Fibroblast of lung (primary cell): ENCODE data around the gene PALLD. TPM values are rescaled to one million over a fixed set of nuclear protein-coding genes. Genes with fewer than 3 reads are reported as not detected.

Experiments
- DNase-seq, 2 donors: peaks; one replicate each; pipeline versions ENCODE4 v3.0.0 to v3.0.0-alpha.2; 2010; ENCODE audit warnings: low read depth in 2 of 2
- H2AFZ ChIP-seq: 2 replicates; pipeline ENCODE4 v1.5.1; 2012; ENCODE audit warnings: low read length, control low read depth, inconsistent platforms
- H3K27ac ChIP-seq: 2 replicates; pipeline ENCODE4 v1.5.1; 2011; ENCODE audit warnings: low read length, control low read depth; ENCODE audit not compliant: insufficient read depth
- H3K27me3 ChIP-seq: 2 replicates; pipeline ENCODE4 v1.5.1; 2011; ENCODE audit warnings: mild to moderate bottlenecking, low read length; ENCODE audit not compliant: control insufficient read depth, insufficient read depth
- H3K36me3 ChIP-seq: 2 replicates; pipeline ENCODE4 v1.5.1; 2011; ENCODE audit warnings: low read length; ENCODE audit not compliant: control insufficient read depth, insufficient read depth
- H3K4me1 ChIP-seq: 2 replicates; pipeline ENCODE4 v1.5.1; 2011; ENCODE audit warnings: low read length; ENCODE audit not compliant: control insufficient read depth, insufficient read depth; ENCODE audit errors: extremely low read depth
- H3K4me2 ChIP-seq: 2 replicates; pipeline ENCODE4 v1.5.1; 2011; ENCODE audit warnings: low read length, control low read depth; ENCODE audit not compliant: insufficient read depth; ENCODE audit errors: extremely low read depth
- H3K4me3 ChIP-seq, 4 experiments: fragments of 200-600 bp in 1 of 4; sonication (generic) in 1 of 4; replicated peaks in 1 of 4; 2 replicates each; pipeline ENCODE4 v1.5.1; 2011 to 2016; ENCODE audit warnings: low read length in 4 of 4, low read depth in 3 of 4, mild to moderate bottlenecking in 3 of 4, control low read depth in 2 of 4, inconsistent platforms in 1 of 4, mixed read lengths in 1 of 4; ENCODE audit not compliant: insufficient read depth in 1 of 4; ENCODE audit errors: control extremely low read depth in 1 of 4
- H3K79me2 ChIP-seq: 2 replicates; pipeline ENCODE4 v1.5.1; 2012; ENCODE audit warnings: mild to moderate bottlenecking, low read length, inconsistent platforms; ENCODE audit not compliant: control insufficient read depth, insufficient read depth
- H3K9ac ChIP-seq: 2 replicates; pipeline ENCODE4 v1.5.1; 2011; ENCODE audit warnings: mild to moderate bottlenecking, low read length, control low read depth; ENCODE audit not compliant: insufficient read depth
- H3K9me3 ChIP-seq: 2 replicates; pipeline ENCODE4 v1.5.1; 2012; ENCODE audit warnings: low read depth, low read length; ENCODE audit not compliant: control insufficient read depth, insufficient read depth
- H4K20me1 ChIP-seq: 2 replicates; pipeline ENCODE4 v1.5.1; 2011; ENCODE audit warnings: low read length; ENCODE audit not compliant: control insufficient read depth, insufficient read depth; ENCODE audit errors: extremely low read depth
- EZH2 ChIP-seq: IDR thresholded peaks from 2 replicates; pipeline ENCODE4 v1.5.1; 2012; ENCODE audit warnings: low read length, control low read depth, mild to moderate bottlenecking; ENCODE audit errors: missing control alignments
- polyA plus RNA-seq, 2 donors: library from polyadenylated mRNA; depleted of rRNA in 1 of 2; stranded (reverse) in 1 of 2; unstranded in 1 of 2; fragments of >200 nt; gene quantifications; 2 replicates each; pipeline ENCODE4 v1.2.1, GENCODE V29; 2011 to 2012; ENCODE audit warnings: missing spikeins in 1 of 2
- total RNA-seq: library from RNA; depleted of rRNA; stranded (reverse); fragments of >200 nt; gene quantifications from 2 replicates; pipeline ENCODE4 v1.2.1, GENCODE V29; 2014
- TF ChIP-seq, protein P1 (sequence below), 2 donors: IDR thresholded peaks in 1 of 2; conservative IDR thresholded peaks in 1 of 2; 1 replicate in 1 of 2; 2 replicates in 1 of 2; pipeline ENCODE4 v1.5.1; 2011 to 2012; ENCODE audit warnings: low read length in 2 of 2, control low read depth in 1 of 2, inconsistent platforms in 1 of 2, low read depth in 1 of 2, mild to moderate bottlenecking in 1 of 2

The PALLD gene
- total and polyA plus RNA-seq, 2 donors (not counting 1 experiment from before 2014, with no cell fraction given): 200 to 205 TPM

- Histone ChIP-seq H3K36me3 (no peaks in the 10 kb centered on the region), H3K27me3 (no peaks in the 10 kb centered on the region), H3K9ac (no peak overlapping the region), H2AFZ (no peak overlapping the region), H4K20me1 (no peaks in the 10 kb centered on the region), H3K27ac (no peak overlapping the region), H3K4me1 (peaks cover 9% of the 10 kb centered on the region), H3K9me3 (no peaks in the 10 kb centered on the region), H3K4me2 (no peak overlapping the region), H3K79me2 (peaks cover 74% of the 10 kb centered on the region), H3K4me3 (no peak overlapping the region)
- no peak for TF ChIP-seq EZH2
- TF ChIP-seq, protein P1, sequence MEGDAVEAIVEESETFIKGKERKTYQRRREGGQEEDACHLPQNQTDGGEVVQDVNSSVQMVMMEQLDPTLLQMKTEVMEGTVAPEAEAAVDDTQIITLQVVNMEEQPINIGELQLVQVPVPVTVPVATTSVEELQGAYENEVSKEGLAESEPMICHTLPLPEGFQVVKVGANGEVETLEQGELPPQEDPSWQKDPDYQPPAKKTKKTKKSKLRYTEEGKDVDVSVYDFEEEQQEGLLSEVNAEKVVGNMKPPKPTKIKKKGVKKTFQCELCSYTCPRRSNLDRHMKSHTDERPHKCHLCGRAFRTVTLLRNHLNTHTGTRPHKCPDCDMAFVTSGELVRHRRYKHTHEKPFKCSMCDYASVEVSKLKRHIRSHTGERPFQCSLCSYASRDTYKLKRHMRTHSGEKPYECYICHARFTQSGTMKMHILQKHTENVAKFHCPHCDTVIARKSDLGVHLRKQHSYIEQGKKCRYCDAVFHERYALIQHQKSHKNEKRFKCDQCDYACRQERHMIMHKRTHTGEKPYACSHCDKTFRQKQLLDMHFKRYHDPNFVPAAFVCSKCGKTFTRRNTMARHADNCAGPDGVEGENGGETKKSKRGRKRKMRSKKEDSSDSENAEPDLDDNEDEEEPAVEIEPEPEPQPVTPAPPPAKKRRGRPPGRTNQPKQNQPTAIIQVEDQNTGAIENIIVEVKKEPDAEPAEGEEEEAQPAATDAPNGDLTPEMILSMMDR (conservative IDR thresholded peaks at IDR 0.05 in 1 of 2, IDR thresholded peaks at IDR 0.05 in 1 of 2; ENCODE audit: low read depth in 1 of 2, low read length in 2 of 2): no peak
- no peak for DNase-seq
Observed at GRCh38 chr4:168846414-168846813, 349.6 kb downstream of the PALLD start.

GRCh38 chr4:168847771-168848502 lies 351.1 kb downstream of the PALLD start:
- H3K27me3 ChIP-seq: no peaks in the 10 kb centered on the region
- TF ChIP-seq, protein P1 (conservative IDR thresholded peaks at IDR 0.05 in 1 of 2, IDR thresholded peaks at IDR 0.05 in 1 of 2; ENCODE audit: low read depth in 1 of 2, low read length in 2 of 2): no peak
- TF ChIP-seq EZH2: no peak
- no peaks in the 10 kb centered on the region for H4K20me1 ChIP-seq
- H3K4me1 ChIP-seq: peaks cover 9% of the 10 kb centered on the region
- H2AFZ ChIP-seq: peak overlapping the region; percentile 18
- peak overlapping the region; percentile 83 for H3K27ac ChIP-seq
- H3K79me2 ChIP-seq: peaks cover 71% of the 10 kb centered on the region
- H3K9me3 ChIP-seq: no peaks in the 10 kb centered on the region
- no peaks in the 10 kb centered on the region for H3K36me3 ChIP-seq
- peak overlapping the region; percentile 89 for H3K4me2 ChIP-seq
- peak overlapping the region; percentile 24 for H3K9ac ChIP-seq
- peak overlapping the region; percentile 26 to 41 (median 36) for H3K4me3 ChIP-seq
- peak; percentile 38 to 63 for DNase-seq

DNA sequence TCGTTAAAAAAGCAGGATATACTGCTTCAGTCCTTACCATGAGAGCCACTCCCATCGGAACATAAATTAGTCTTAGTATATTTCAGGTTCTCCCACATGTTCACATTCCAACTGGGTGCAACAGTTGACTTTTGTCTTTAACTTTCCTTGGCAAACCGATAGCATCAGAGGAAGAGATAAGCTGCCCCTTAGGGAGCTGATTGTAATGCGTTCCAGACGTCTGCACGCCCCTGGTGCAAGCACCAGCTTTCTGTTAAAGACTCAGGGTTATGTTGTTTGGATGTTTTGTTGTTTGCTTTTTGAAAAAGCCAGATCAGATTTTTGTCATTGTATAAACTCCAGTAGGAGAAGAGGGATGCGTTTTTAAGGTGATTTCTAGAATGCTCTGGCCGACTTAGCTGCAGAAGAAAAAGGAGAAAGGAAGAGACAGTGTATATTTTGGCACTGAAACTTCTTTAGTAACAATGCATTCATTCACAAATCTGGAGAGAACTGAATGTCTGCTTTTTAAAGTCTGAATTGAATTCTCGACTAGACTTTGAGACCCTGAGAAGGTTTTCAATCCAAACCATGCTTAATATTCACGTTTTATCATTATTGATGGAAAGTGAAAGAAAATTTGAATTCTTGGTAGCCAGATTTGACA lies 352.3 kb downstream of the PALLD start:
- Histone ChIP-seq H3K9ac (no peak overlapping the region), H2AFZ (no peak overlapping the region), H3K36me3 (peaks cover 2% of the 10 kb centered on the region), H3K4me2 (peak overlapping the region; percentile 89), H3K27ac (peak overlapping the region; percentile 83), H3K9me3 (no peaks in the 10 kb centered on the region), H3K4me3 (peak overlapping the region in 3 of 4 experiments; percentile 23 to 41 (median 33)), H3K4me1 (peaks cover 11% of the 10 kb centered on the region), H4K20me1 (no peaks in the 10 kb centered on the region), H3K79me2 (peaks cover 70% of the 10 kb centered on the region), H3K27me3 (no peaks in the 10 kb centered on the region)
- peak in 1 of 2 donors; percentile 71 for DNase-seq
- TF ChIP-seq EZH2: no peak
- TF ChIP-seq, protein P1 (conservative IDR thresholded peaks at IDR 0.05 in 1 of 2, IDR thresholded peaks at IDR 0.05 in 1 of 2; ENCODE audit: low read depth in 1 of 2, low read length in 2 of 2): no peak
